Astrocyte (in vitro differentiated cells and primary cell): ENCODE measurements around the gene INAFM2. TPM values are rescaled to one million over a fixed set of nuclear protein-coding genes. Genes with fewer than 3 reads are reported as not detected.

Source experiments
- DNase-seq: peaks from one replicate; pipeline ENCODE4 v3.0.0-alpha.2; 2010; ENCODE audit warnings: low read depth
- FAIRE-seq: peaks from 2 replicates; lab custom pipeline; 2011; peaks lifted over from hg19 to GRCh38; lab: Jason Lieb, UNC
- H2AFZ ChIP-seq: 2 replicates; pipeline ENCODE4 v1.6.0; 2012; ENCODE audit warnings: low read depth, low read length, inconsistent platforms
- H3K27ac ChIP-seq: 2 replicates; pipeline ENCODE4 v1.5.1; 2011; ENCODE audit warnings: low read depth, low read length, inconsistent platforms
- H3K27me3 ChIP-seq: 2 replicates; pipeline ENCODE4 v1.6.0; 2011; ENCODE audit warnings: low read length, inconsistent platforms; ENCODE audit not compliant: insufficient read depth
- H3K36me3 ChIP-seq: 2 replicates; pipeline ENCODE4 v1.5.1; 2011; ENCODE audit warnings: low read length, inconsistent platforms; ENCODE audit not compliant: insufficient read depth
- H3K4me1 ChIP-seq: 2 replicates; pipeline ENCODE4 v1.5.1; 2011; ENCODE audit warnings: low read length, inconsistent platforms; ENCODE audit not compliant: insufficient read depth
- H3K4me2 ChIP-seq: 2 replicates; pipeline ENCODE4 v1.6.0; 2012; ENCODE audit warnings: low read length, inconsistent platforms
- H3K4me3 ChIP-seq: 2 replicates; pipeline ENCODE4 v1.5.1; 2011; ENCODE audit warnings: low read depth, mild to moderate bottlenecking, low read length, inconsistent platforms; ENCODE audit not compliant: insufficient read depth
- H3K79me2 ChIP-seq: 2 replicates; pipeline ENCODE4 v1.6.0; 2012; ENCODE audit warnings: mild to moderate bottlenecking, low read length, inconsistent platforms; ENCODE audit not compliant: insufficient read depth
- H3K9ac ChIP-seq: 2 replicates; pipeline ENCODE4 v1.6.0; 2012; ENCODE audit warnings: mild to moderate bottlenecking, low read length, inconsistent platforms
- H3K9me3 ChIP-seq: 2 replicates; pipeline ENCODE4 v1.5.1; 2012; ENCODE audit warnings: low read depth, mild to moderate bottlenecking, low read length, inconsistent platforms; ENCODE audit not compliant: insufficient read depth
- H4K20me1 ChIP-seq: 2 replicates; pipeline ENCODE4 v1.6.0; 2012; ENCODE audit warnings: low read length, inconsistent platforms; ENCODE audit not compliant: insufficient read depth
- H3K27ac Mint-ChIP-seq: one replicate; pipeline ENCODE4 v1.8.0; 2021; ENCODE audit warnings: mild to moderate bottlenecking, mixed read lengths; ENCODE audit not compliant: unreplicated experiment
- H3K27me3 Mint-ChIP-seq: one replicate; pipeline ENCODE4 v1.8.0; 2021; ENCODE audit warnings: low read depth, mixed read lengths; ENCODE audit not compliant: unreplicated experiment
- H3K36me3 Mint-ChIP-seq: one replicate; pipeline ENCODE4 v1.8.0; 2021; ENCODE audit warnings: low read depth, mixed read lengths; ENCODE audit not compliant: unreplicated experiment
- H3K4me1 Mint-ChIP-seq: one replicate; pipeline ENCODE4 v1.8.0; 2021; ENCODE audit warnings: low read depth, mixed read lengths; ENCODE audit not compliant: unreplicated experiment
- H3K4me3 Mint-ChIP-seq: one replicate; pipeline ENCODE4 v1.8.0; 2021; ENCODE audit warnings: mild to moderate bottlenecking, moderate library complexity, mixed read lengths; ENCODE audit not compliant: unreplicated experiment
- H3K9me3 Mint-ChIP-seq: one replicate; pipeline ENCODE4 v1.8.0; 2021; ENCODE audit warnings: mild to moderate bottlenecking, mixed read lengths; ENCODE audit not compliant: unreplicated experiment
- CTCF ChIP-seq: IDR thresholded peaks from 2 replicates; pipeline ENCODE4 v1.5.1; 2011; ENCODE audit warnings: low read depth, mild to moderate bottlenecking, inconsistent platforms, low read length, moderate library complexity; ENCODE audit not compliant: insufficient read depth
- EZH2 ChIP-seq: IDR thresholded peaks from 2 replicates; pipeline ENCODE4 v1.6.1; 2012; ENCODE audit warnings: mild to moderate bottlenecking, low read length, inconsistent platforms; ENCODE audit not compliant: insufficient read depth
- total RNA-seq: library from RNA; stranded (reverse); gene quantifications from 2 replicates; pipeline ENCODE4 v1.2.1, GENCODE V29; 2021

INAFM2 gene
- total RNA-seq, 1 donor from 2014 or later = 41.2 TPM

GRCh38 chr15:40292246-40292645 lies 31.2 kb upstream of the INAFM2 start:
- Mint-ChIP-seq H3K36me3 (peaks cover 2% of the 10 kb centered on the region), H3K27ac (no peak overlapping the region), H3K27me3 (peaks cover 69% of the 10 kb centered on the region), H3K9me3 (no peaks in the 10 kb centered on the region), H3K4me1 (no peaks in the 10 kb centered on the region), H3K4me3 (no peak overlapping the region)
- Histone ChIP-seq H2AFZ (no peak overlapping the region), H3K4me3 (no peak overlapping the region), H3K27me3 (peaks cover 17% of the 10 kb centered on the region), H4K20me1 (no peaks in the 10 kb centered on the region), H3K4me1 (peaks cover 4% of the 10 kb centered on the region), H3K79me2 (no peaks in the 10 kb centered on the region), H3K9ac (no peak overlapping the region), H3K27ac (no peak overlapping the region), H3K36me3 (no peaks in the 10 kb centered on the region), H3K9me3 (no peaks in the 10 kb centered on the region), H3K4me2 (no peak overlapping the region)
- no peak for TF ChIP-seq EZH2
- no peak for TF ChIP-seq CTCF
- DNase-seq (no peak), FAIRE-seq (no peak)

- Mint-ChIP-seq H3K4me3 (no peak overlapping the region), H3K27me3 (peaks cover 77% of the 10 kb centered on the region), H3K9me3 (no peaks in the 10 kb centered on the region), H3K27ac (no peak overlapping the region), H3K36me3 (peaks cover 2% of the 10 kb centered on the region), H3K4me1 (no peaks in the 10 kb centered on the region)
- Histone ChIP-seq H3K9me3 (no peaks in the 10 kb centered on the region), H3K9ac (no peak overlapping the region), H3K4me3 (no peak overlapping the region), H2AFZ (no peak overlapping the region), H3K27ac (no peak overlapping the region), H3K79me2 (no peaks in the 10 kb centered on the region), H3K4me2 (no peak overlapping the region), H4K20me1 (no peaks in the 10 kb centered on the region), H3K4me1 (peaks cover 4% of the 10 kb centered on the region), H3K36me3 (no peaks in the 10 kb centered on the region), H3K27me3 (peaks cover 17% of the 10 kb centered on the region)
- FAIRE-seq (no peak), DNase-seq (no peak)
- TF ChIP-seq CTCF = no peak
- no peak for TF ChIP-seq EZH2
These were observed 30.5 kb upstream of the INAFM2 start for GRCh38 chr15:40293006-40293405.

GRCh38 chr15:40293905-40294895 lies 29.3 kb upstream of the INAFM2 start:
- no peaks in the 10 kb centered on the region for H4K20me1 ChIP-seq
- H3K9ac ChIP-seq = no peak overlapping the region
- Mint-ChIP-seq H3K36me3 (peaks cover 2% of the 10 kb centered on the region), H3K9me3 (no peaks in the 10 kb centered on the region), H3K4me3 (no peak overlapping the region), H3K27ac (no peak overlapping the region), H3K27me3 (peaks cover 77% of the 10 kb centered on the region), H3K4me1 (no peaks in the 10 kb centered on the region)
- H3K79me2 ChIP-seq = no peaks in the 10 kb centered on the region
- no peak overlapping the region for H3K4me3 ChIP-seq
- H3K9me3 ChIP-seq = no peaks in the 10 kb centered on the region
- FAIRE-seq (no peak), DNase-seq (no peak)
- H2AFZ ChIP-seq = no peak overlapping the region
- no peak overlapping the region for H3K27ac ChIP-seq
- TF ChIP-seq EZH2 (no peak), CTCF (no peak)
- H3K4me1 ChIP-seq = peaks cover 4% of the 10 kb centered on the region
- no peaks in the 10 kb centered on the region for H3K36me3 ChIP-seq
- no peak overlapping the region for H3K4me2 ChIP-seq
- peaks cover 17% of the 10 kb centered on the region for H3K27me3 ChIP-seq
